Stimulated activated CD8-positive, alpha-beta memory T cell treated with anti-CD3 and anti-CD28 coated beads, Interleukin-4, amount 100 ng/mL, for 1 hour (primary cell): Measurements from ENCODE around the gene CDKN2B.

Experiments used
- DNase-seq, 2 donors: peaks; one replicate each; pipeline ENCODE4 v3.0.0-alpha.2; 2020; ENCODE audit warnings: low read depth in 2 of 2, low spot score in 1 of 2

CDKN2B gene

DNA sequence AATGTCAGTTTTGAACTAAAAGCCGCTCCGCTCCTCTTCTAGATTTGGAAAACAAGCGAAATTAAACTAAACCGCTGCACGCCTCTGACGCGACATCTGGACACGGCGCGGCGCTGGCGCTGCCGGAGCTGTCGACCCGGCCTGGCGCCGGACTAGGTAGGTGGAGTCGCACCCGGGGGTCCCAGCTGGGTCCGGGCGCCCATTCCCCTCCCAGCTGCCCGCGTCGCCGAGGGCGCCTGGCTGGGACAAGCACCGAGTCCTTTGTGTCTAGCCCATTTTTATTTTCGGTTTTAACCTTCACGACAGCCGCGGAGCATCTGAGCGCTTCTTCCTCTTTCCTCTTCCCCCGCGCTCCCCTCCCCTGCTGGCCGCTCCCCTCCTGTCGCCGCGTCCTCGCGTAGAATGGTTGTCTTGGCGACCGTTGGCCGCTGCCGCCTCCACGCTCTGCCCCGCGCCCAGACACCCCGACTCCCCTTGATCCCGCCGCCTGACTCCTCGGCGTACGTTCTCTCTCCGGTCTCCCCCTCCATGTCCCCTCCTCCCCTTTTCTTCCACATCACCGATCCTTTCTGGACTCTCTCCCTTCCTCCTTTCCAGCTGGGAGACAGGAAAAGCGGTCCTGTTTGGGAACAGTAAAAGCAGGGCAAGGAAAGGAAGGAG is 14.0 kb downstream of the CDKN2B start:
- DNase-seq = peak in 1 of 2 donors; percentile 54

DNA sequence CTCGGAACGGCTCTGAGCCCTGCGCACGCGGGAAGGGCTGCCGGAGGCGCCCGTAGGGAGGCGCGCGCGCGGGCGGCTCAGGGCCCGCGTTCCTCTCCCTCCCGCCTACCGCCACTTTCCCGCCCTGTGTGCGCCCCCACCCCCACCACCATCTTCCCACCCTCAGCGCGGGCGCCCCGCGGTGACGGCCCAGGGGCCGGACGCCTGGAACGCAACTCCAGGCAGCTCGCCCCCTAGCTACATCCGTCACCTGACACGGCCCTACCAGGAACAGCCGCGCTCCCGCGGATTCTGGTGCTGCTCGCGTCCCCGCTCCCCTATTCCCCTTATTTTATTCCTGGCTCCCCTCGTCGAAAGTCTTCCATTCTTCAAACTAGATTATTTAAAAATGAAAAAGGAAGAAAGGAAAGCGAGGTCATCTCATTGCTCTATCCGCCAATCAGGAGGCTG is 14.5 kb downstream of the CDKN2B start, which contains the start of gene CDKN2B-AS1:
TSS of gene CDKN2B-AS1 (plus strand) at position 236 of the 450 bp plus-strand sequence.
- DNase-seq = no peak

DNA sequence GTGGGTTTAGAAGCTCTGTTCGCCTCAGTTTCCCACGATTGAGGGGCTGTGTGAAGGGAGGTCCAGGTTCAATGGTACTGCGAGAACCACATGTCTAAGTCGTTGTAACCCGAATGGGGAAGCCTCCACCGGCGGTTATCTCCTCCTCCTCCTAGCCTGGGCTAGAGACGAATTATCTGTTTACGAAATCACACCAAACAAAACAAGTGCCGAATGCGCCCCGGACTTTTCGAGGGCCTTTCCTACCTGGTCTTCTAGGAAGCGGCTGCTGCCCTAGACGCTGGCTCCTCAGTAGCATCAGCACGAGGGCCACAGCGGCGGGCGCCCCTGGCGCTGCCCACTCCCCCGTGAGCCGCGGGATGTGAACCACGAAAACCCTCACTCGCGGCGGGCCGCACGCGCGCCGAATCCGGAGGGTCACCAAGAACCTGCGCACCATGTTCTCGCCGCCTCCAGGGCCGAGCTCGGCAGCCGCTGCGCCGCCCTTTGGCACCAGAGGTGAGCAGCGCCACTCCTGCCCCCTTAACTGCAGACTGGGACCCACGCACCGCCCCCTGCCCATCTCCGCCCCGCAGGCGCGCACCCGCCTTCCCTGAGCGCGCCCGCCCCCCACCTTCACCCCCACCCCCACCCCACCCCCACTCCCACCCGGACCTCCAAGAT is 15.1 kb downstream of the CDKN2B start, which contains the start of gene CDKN2A:
TSS of gene CDKN2A (minus strand) at position 500 of the 663 bp plus-strand sequence.
- DNase-seq = no peak

DNA sequence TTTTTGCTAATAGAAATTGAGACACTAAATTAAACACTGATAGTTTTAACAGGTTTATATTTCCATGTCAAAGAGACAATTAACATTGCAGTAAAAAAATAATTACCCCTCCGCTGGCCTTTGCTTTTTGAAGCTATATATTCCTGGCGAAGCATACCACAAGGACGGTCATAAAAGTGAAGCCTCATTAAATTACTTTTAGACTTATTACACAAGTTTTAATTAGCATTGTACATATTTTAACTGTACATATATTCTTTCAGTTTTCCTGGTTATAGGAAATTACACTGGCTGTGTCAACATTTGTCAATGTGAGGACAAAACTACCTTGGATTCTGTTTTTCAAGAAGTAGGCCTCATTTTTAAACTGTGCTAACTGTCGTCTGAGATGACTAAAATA is 16.1 kb downstream of the CDKN2B start:
- no peak for DNase-seq

DNA sequence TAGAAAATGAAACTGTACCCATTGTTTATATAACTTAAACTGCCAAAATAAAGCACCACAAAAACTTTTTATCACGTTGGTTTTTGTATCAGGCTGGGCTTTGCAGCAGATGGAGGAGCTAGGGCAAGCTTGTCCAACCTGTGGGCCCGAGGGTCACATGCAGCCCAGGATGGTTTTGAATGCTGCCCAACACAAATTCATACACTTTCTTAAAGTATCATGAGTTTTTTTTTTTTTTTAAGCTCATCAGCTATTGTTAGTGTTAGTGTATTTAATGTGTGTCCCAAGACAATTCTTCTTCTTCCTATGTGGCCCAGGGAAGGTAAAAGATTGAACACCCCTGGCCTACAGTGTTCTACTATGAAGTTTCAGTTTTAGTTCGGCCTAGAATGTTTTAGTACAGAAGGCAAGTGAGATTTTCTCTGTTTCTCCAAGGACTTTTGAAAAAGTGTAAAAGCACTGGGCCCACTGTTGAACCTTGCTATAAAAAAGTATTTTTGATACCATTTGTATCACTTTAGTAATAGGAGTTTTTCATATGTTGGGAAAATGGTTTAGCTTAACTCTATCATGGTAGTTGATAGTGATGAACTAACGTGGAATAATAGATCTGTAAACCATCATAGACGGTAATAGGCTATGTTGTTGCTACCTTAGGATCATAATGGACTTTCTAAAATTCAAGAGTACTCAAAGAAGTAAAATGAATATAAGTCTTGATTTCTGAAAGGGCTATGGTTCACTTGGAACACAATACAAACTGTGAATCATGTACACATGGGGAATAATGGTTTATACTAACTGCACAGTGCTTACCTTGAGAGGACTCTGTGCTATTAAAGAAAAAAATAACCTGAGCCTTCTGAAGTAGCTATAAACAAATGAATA is 17.8 kb downstream of the CDKN2B start:
- DNase-seq = no peak

DNA sequence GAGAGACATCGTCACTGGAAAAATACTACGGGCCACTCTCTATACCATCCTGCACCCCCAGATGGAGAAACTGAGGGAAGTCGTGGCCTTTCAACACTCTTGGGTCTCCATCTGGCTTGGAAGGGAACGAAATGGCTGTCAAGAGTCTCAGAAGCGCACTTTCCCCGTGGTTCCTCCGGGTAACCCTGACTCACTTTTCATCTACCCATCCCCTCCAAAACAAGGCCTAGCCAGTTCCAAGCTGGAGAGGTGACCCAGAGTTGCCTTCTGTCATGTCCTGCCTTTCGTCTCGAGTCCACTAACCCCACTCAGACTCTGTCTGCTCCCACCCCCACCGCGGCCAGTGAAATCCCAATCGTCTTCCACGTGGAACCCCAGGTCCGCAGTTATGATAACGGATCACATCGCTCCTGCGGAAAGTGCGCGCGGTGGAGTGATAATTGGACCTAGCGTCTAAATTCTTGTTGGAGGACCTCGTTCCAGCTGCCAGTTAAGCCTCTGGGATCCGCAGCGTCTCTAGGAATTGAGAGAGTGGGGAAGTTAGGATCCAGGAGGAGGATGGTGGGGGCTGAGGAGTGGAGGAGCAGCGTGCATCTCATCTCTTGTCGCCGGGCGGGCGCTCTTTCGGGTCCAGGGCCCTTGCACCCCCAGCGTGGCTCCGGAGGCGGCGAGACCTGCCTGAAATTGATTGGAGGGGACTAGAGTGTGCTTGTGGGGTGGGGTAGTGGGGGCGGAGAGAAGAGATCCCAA is 19.5 kb downstream of the CDKN2B start:
- no peak for DNase-seq

DNA sequence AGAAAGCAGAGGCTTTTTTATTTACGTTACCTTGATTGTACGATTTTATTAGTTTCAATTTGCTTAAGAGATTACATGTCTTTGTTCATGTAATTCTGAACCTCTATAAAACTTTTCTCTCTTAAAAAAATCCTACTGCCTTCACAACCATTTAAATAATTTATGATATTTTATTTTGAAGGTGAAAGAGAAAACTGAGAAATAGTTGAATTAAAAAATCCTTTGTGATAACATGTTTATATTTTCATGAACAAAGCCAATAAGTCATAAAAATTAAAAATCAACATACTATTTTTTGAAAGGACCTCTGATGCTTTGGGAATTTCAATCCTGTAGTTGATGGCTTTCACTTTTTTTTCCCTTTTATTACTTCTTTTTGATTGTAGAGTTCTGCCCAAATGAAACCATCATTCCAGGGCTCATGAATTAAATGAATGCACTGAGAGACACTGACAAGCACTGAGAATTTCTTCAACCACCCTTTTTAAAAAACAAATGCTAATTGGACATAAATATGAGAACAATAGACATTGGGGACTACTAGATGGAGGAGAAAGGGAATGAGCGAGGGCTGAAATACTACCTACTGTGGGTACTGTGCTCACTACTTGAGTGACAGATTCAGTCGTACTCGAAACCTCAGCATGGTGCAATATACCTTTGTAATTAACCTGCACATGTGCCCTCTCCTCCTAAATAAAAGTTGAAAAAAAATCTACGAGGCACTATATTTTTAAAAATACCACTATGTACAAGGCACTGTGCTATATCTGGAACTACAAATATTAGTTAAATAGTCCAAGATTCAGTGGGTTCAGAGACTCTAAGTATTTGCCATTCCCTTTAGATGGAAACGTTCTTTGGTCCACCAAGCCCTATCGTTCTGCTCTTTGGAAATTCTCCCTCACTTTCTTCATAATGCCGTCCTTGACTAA is 20.8 kb downstream of the CDKN2B start:
- no peak for DNase-seq

DNA sequence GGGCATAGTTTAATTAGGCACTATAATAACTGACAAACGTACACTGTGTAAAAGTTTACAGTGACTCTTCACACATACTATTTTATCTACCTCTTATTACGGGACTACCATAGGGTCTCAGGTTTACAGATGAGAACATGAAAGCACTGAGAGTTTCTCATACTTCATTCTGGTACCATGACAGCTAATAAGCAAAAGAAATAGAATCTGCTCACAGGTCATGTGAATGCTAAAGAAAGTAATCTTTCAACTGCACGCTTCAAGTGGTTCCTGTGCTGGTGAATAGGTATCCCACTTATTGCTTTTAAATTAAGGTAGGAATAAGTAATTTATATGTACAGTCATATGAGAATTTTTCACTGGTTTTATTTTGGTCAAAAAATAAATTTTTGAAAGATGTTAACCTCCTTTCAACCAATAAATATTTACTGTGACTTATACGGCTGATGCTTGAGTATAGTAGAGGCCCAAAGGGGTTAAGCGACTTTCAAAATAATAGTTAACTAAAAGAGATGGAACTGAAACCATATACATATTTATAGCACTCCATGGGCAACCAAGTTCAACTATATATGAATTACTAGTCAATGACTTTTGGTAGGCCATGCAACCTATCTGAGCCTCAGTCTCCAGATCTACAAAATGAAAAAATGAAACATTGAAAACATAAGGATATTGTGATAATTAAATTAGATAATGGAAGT is 23.0 kb downstream of the CDKN2B start:
- no peak for DNase-seq

DNA sequence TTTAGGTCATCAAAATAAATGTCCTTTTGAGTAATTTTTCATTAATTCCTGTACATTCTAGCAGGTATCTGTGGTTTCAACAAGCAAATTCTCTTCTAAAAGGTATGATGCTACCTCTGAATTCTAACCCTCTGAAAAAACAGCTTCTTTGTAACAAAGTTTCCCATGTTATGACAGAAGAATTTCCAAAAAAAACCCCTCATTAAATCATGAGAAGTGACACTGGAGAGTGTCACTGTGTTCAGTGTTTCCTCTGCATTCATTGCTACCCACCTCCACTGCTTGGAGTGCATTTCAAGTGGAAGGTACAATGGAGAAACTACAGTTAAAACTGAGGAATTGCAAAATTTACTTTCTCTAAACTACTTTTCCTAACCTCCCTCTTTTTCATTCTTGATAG is 25.0 kb downstream of the CDKN2B start:
- no peak for DNase-seq

DNA sequence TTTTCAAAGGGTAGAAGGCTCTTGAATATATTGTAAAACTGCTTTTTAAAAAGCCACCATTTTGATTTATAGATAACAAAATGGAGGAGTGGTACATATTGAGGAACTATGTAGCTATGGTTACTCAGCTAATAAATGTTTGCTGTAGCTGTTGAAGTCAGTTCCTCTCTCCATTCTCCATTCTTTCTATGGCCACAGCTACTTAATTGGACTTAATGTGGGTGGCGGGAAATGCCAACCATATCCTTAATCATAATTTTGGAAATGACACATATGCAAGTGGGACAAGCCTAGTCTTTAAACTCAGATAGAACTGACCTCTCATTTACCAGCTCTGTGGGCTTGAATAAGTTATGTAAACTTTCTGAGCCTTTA is 25.6 kb downstream of the CDKN2B start:
- no peak for DNase-seq

DNA sequence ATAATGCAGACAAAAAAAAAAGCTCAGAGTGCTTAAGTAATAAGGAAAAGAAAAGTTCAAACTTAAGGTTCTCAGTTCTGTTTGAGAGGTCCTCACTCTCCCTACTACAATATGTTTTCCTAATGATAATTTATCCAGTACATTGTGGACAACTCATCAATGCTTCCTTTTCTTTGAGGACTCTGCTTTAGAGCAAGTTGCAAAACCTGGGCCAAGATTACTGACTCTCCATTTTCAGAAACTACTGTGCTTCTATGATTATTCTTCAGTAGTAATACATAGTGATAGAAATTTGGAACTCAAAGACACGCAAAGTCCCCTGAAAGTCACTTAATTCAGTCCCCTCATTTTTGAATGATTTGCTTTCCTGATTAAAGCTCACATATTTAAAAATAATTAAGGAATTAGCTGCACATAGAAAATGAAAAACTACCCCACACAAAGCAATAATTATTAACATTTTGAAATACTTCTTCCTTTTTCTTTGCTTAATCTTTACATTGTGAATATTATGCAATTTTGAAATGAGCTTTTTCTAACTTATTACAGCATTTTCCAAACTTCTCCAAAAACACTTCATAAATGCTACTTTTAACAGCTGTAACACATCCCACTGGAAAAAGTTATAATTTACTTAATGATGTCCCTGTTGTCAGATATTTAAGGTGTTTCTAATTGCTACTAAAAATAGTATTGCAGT is 26.1 kb downstream of the CDKN2B start:
- DNase-seq = no peak

DNA sequence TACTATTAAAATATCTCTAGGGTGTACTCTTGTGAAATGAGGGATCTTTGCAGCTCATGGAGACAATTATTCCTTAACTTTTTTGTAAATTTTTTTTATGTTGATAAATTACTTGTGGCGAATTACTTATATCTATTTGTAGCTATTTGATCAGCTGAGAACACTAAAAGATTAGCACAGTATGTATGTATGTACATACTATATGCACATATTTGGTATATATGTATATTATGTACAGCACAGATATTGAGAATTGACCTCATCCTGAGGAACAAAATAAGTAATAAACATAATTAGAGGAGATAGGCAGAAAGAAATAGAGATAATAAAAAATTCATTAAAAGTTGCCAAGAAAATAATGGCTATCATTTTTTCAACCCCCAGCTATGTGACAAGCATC is 26.7 kb downstream of the CDKN2B start:
- no peak for DNase-seq

DNA sequence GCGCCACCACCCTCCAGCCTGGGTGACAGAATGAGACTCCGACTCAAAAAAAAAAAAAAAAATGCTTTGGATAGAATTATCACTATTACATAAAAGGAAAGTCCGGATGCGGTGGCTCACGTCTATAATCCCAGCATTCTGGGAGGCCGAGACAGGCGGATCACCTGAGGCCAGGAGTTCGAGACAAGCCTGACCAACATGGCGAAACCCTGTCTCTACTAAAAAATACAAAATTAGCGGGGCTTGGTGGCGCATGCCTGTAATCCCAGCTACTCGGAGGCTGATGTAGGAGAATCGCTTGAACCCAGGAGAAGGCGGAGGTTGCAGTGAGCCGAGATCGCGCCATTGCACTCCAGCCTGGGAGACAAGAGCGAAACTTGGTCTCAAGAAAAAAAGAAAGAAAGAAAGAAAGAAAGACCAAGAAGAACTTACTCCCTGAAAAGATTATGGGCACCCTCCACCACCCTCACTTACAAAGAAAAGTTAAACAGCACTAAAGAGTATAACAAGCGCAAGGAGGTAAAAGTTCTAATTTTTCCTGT is 32.7 kb downstream of the CDKN2B start:
- DNase-seq = no peak

DNA sequence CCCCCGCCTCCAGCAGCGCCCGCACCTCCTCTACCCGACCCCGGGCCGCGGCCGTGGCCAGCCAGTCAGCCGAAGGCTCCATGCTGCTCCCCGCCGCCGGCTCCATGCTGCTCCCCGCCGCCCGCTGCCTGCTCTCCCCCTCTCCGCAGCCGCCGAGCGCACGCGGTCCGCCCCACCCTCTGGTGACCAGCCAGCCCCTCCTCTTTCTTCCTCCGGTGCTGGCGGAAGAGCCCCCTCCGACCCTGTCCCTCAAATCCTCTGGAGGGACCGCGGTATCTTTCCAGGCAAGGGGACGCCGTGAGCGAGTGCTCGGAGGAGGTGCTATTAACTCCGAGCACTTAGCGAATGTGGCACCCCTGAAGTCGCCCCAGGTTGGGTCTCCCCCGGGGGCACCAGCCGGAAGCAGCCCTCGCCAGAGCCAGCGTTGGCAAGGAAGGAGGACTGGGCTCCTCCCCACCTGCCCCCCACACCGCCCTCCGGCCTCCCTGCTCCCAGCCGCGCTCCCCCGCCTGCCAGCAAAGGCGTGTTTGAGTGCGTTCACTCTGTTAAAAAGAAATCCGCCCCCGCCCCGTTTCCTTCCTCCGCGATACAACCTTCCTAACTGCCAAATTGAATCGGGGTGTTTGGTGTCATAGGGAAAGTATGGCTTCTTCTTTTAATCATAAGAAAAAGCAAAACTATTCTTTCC is 34.2 kb downstream of the CDKN2B start:
- DNase-seq = no peak

DNA sequence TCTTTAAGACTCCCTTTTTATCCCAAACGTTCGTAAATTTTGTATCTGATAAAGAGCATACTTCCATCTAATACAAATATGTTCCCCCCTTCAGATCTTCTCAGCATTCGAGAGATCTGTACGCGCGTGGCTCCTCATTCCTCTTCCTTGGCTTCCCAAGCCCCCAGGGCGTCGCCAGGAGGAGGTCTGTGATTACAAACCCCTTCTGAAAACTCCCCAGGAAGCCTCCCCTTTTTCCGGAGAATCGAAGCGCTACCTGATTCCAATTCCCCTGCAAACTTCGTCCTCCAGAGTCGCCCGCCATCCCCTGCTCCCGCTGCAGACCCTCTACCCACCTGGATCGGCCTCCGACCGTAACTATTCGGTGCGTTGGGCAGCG is 34.8 kb downstream of the CDKN2B start:
- no peak for DNase-seq

DNA sequence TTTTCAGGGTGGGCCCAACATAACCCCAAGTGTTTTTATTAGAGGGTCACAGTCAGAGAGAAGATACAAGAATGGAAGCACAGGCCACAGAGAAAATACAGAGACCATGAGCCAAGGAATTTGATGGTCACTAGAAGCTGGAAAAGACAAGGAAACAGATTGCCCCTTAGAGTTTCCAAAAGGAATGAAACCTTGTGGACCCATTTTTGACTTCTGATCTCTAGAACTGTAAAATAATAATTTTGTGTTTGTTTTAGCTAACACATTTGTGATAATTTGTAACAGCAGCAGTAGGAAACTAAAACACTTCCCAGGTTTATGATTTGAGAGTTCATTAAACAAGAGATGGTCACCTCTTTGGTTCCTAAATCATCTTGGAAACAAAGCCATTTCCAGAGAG is 36.7 kb downstream of the CDKN2B start:
- DNase-seq = no peak

DNA sequence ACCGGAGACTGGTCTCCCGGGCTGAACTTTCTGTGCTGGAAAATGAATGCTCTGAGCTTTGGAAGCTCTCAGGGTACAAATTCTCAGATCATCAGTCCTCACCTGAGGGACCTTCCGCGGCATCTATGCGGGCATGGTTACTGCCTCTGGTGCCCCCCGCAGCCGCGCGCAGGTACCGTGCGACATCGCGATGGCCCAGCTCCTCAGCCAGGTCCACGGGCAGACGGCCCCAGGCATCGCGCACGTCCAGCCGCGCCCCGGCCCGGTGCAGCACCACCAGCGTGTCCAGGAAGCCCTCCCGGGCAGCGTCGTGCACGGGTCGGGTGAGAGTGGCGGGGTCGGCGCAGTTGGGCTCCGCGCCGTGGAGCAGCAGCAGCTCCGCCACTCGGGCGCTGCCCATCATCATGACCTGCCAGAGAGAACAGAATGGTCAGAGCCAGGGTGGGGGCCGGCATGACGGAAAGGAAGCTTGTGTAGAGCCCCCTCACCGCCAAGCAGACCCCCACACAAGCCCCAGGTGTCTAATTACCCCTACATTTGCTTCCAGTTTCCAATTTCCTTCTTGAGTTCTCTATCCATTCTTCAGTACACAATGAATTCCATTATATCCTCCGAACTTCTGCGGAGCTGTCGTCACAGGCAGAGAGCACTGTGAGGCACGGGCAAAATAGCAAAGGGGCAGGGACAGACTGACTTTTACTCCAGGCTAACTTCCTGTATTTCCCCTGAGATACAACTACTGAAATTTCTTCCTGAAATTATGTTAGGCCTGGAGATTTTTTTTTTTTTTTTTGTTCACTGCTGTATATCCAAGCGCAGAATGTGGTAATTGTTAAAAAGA is 38.1 kb downstream of the CDKN2B start:
- no peak for DNase-seq
